Activated CD4-positive, CD25-positive, alpha-beta regulatory T cell treated with anti-CD3 and anti-CD28 coated beads, Interleukin-2, amount 50 U/mL, for 72 hours (primary cell): Measurements from ENCODE around the gene NPC2.
"Not testable (repeated sequence)": the region's sequence is repeated elsewhere in the genome, so short reads cannot be mapped to it uniquely, and the experiment has no call there.

Experiments
- DNase-seq: peaks from one replicate; pipeline ENCODE4 v3.0.0; 2021

The NPC2 gene

GRCh38 chr14:74464785-74465184, 28.3 kb downstream of the NPC2 start:
- no peak for DNase-seq

GRCh38 chr14:74463697-74464096, 29.4 kb downstream of the NPC2 start:
- no peak for DNase-seq

- DNase-seq: no peak
Observed at GRCh38 chr14:74462993-74463392, 30.1 kb downstream of the NPC2 start.

GRCh38 chr14:74459976-74460375, 33.1 kb downstream of the NPC2 start:
- no peak for DNase-seq

GRCh38 chr14:74459289-74459946, 33.7 kb downstream of the NPC2 start:
- DNase-seq: peak; percentile 35

- DNase-seq: no peak
Observed at GRCh38 chr14:74457565-74457895, 35.6 kb downstream of the NPC2 start.

- no peak for DNase-seq
Observed at GRCh38 chr14:74456684-74457564, 36.2 kb downstream of the NPC2 start.

- not testable (repeated sequence) for DNase-seq
Observed at GRCh38 chr14:74454397-74454796, 38.7 kb downstream of the NPC2 start.

- DNase-seq: no peak
Observed at GRCh38 chr14:74444866-74445265, 48.2 kb downstream of the NPC2 start.

GRCh38 chr14:74442757-74443156, 50.3 kb downstream of the NPC2 start:
- no peak for DNase-seq

- DNase-seq: no peak
Observed at GRCh38 chr14:74441113-74441512, 52.0 kb downstream of the NPC2 start.

GRCh38 chr14:74438351-74438915, 54.7 kb downstream of the NPC2 start:
- no peak for DNase-seq

GRCh38 chr14:74437496-74438053, 55.5 kb downstream of the NPC2 start:
- no peak for DNase-seq

GRCh38 chr14:74434294-74434693, 58.8 kb downstream of the NPC2 start:
- no peak for DNase-seq

GRCh38 chr14:74429991-74430390, 63.1 kb downstream of the NPC2 start:
- DNase-seq: no peak
